ENCODE data around the gene SLC30A3. TPM values are rescaled to one million over a fixed set of nuclear protein-coding genes. Genes with fewer than 3 reads are reported as not detected.

The SLC30A3 gene
- total and polyA plus RNA-seq, 3 donors from 2014 or later = 111 to 160 (median 130) TPM

DNA sequence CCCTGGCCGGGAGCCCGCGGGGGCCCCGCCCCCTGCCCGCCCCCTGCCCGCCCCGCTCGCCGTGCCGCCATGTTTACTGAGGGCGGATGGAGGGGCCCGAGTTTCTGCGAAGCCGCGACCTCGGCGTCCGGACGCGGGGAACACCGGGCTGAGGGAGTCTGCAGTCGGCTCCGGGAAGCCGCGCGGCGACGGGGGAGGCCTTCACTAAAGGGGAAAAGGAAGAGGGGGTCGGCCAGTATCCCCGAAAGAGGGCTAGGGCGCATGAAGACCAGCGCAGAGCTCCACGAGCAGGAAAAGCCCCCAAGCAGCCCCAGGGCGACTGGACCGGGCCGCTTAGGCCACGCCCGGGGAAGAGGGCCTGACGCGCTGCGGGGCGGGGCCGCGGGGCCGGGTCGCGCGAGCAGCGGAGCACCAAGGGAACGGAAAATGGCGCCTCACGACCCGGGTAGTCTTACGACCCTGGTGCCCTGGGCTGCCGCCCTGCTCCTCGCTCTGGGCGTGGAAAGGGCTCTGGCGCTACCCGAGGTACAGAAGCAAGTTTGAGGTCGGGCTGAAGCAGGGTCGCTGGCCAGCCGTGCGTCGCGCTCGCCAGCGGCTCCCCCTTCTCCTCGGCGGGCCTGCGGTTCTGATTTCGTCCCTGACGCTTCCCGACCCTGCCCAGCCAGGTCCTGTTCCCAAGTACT is 50.8 kb downstream of the SLC30A3 start, which contains the start of the genes ATRAID and SLC5A6:
TSS of gene ATRAID (plus strand) at position 99 of the 683 bp plus-strand sequence. CDS start at position 427, 328 bp downstream.
TSS of gene SLC5A6 (minus strand) at position 326 of the 683 bp plus-strand sequence. CDS start 4,618 bp downstream, outside the sequence.
- H3K27ac ChIP-seq = peak within 1 kb of the TSS; percentile 93 to 95
- no peak for TF ChIP-seq POLR2A (IDR thresholded peaks at IDR 0.05)
- TF ChIP-seq, protein P1, sequence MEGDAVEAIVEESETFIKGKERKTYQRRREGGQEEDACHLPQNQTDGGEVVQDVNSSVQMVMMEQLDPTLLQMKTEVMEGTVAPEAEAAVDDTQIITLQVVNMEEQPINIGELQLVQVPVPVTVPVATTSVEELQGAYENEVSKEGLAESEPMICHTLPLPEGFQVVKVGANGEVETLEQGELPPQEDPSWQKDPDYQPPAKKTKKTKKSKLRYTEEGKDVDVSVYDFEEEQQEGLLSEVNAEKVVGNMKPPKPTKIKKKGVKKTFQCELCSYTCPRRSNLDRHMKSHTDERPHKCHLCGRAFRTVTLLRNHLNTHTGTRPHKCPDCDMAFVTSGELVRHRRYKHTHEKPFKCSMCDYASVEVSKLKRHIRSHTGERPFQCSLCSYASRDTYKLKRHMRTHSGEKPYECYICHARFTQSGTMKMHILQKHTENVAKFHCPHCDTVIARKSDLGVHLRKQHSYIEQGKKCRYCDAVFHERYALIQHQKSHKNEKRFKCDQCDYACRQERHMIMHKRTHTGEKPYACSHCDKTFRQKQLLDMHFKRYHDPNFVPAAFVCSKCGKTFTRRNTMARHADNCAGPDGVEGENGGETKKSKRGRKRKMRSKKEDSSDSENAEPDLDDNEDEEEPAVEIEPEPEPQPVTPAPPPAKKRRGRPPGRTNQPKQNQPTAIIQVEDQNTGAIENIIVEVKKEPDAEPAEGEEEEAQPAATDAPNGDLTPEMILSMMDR (IDR thresholded peaks at IDR 0.05) = no peak
- H3K36me3 ChIP-seq (ENCODE audit: low read depth, missing control alignments) = no peaks in the 10 kb centered on the region
- H3K4me1 ChIP-seq = peaks cover 10% of the 10 kb centered on the region
- no peaks in the 10 kb centered on the region for H3K27me3 ChIP-seq
- 0% methylated on average over 28 to 52 of the region's 73 CpGs for WGBS, 2 donors
- intact Hi-C loops (cut with DNase I; ENCODE audit: low total_unique reads) = loop anchor here (10.0 kb wide), 1 partner anchor 127 kb away; the partner anchor contains the start of gene KHK
- H3K9me3 ChIP-seq = no peaks in the 10 kb centered on the region
- DNase-seq = peak; percentile 90
- H3K4me3 ChIP-seq = peak within 1 kb of the TSS; percentile 73 to 97

- H3K27ac ChIP-seq = peak overlapping the region; percentile 93 to 95
- H3K9me3 ChIP-seq = no peaks in the 10 kb centered on the region
- no peaks in the 10 kb centered on the region for H3K36me3 ChIP-seq (ENCODE audit: low read depth, missing control alignments)
- no peak for TF ChIP-seq POLR2A (IDR thresholded peaks at IDR 0.05)
- TF ChIP-seq, protein P1 (IDR thresholded peaks at IDR 0.05) = no peak
- WGBS, 2 donors = 1 to 2% methylated on average over 29 to 44 of the region's 48 CpGs
- H3K4me3 ChIP-seq = peak overlapping the region; percentile 73 to 97
- peaks cover 10% of the 10 kb centered on the region for H3K4me1 ChIP-seq
- intact Hi-C loops (cut with DNase I; ENCODE audit: low total_unique reads) = loop anchor here (10.0 kb wide), 1 partner anchor 127 kb away; the partner anchor contains the start of gene KHK
- H3K27me3 ChIP-seq = no peaks in the 10 kb centered on the region
- no peak for DNase-seq
These were observed 51.5 kb downstream of the SLC30A3 start for GRCh38 chr2:27211241-27211942.

GRCh38 chr2:27209621-27210401 is 53.0 kb downstream of the SLC30A3 start:
- no peak for DNase-seq
- WGBS, 2 donors = 82 to 86% methylated on average over 6 of the region's 6 CpGs
- no peak for TF ChIP-seq POLR2A (IDR thresholded peaks at IDR 0.05)
- TF ChIP-seq, protein P1 (IDR thresholded peaks at IDR 0.05) = no peak

DNA sequence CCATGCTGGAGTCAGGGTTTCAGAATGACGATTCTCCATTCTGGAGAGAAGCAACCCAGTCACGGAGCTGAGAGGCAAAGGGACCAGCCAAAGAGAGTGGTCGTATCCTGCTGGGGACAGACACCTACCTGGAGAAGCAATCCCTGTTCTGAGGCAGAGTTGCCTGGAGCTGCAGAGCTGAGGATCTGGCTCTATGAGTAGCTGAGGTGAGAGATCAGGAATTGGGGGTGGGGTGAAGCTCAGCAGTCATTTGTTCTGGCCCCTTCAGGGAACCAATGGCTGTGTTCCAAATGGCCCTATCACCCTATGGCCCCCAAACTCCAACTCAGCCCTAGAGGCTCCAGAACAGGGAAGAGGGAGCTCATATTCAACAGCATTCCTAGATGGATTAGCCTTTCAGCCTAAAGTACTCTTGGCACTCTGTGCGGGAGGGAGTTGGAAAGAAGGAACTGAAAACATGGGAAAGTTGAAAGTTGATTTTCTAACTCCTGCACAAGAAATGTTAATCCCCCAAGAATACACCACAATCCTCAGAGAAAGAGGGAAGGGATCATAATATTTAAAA is 54.3 kb downstream of the SLC30A3 start:
- intact Hi-C loops (cut with DNase I; ENCODE audit: low total_unique reads) = no loop called here
- TF ChIP-seq POLR2A (IDR thresholded peaks at IDR 0.05) = no peak
- TF ChIP-seq, protein P1 (IDR thresholded peaks at IDR 0.05) = no peak
- Histone ChIP-seq H3K4me1 (peaks cover 10% of the 10 kb centered on the region), H3K9me3 (no peaks in the 10 kb centered on the region), H3K27ac (no peak overlapping the region), H3K27me3 (no peaks in the 10 kb centered on the region), H3K36me3 (ENCODE audit: low read depth, missing control alignments) (no peaks in the 10 kb centered on the region), H3K4me3 (no peak overlapping the region)
- 69 to 82% methylated on average over 4 of the region's 4 CpGs for WGBS, 2 donors
- peak; percentile 25 for DNase-seq

More at GRCh38 chr2:27209621-27210401, 53.0 kb downstream of the SLC30A3 start:
- no peaks in the 10 kb centered on the region for H3K27me3 ChIP-seq
- H3K4me3 ChIP-seq = no peak overlapping the region
- H3K27ac ChIP-seq = peak overlapping the region; percentile 29 to 34
- H3K4me1 ChIP-seq = peaks cover 10% of the 10 kb centered on the region
- H3K9me3 ChIP-seq = no peaks in the 10 kb centered on the region
- H3K36me3 ChIP-seq (ENCODE audit: low read depth, missing control alignments) = no peaks in the 10 kb centered on the region
- intact Hi-C loops (cut with DNase I; ENCODE audit: low total_unique reads) = loop anchor here (10.0 kb wide), 1 partner anchor 125 kb away; the partner anchor contains the start of gene KHK

Measured in testis (tissue), 3 donors.